A673 (cell line): Measurements from ENCODE around the gene CDH4. TPM values are rescaled to one million over a fixed set of nuclear protein-coding genes. Genes with fewer than 3 reads are reported as not detected.

ENCODE experiments used
- BruUV-seq: library from RNA; stranded (reverse); fragments of 400-500 nt; replicated peaks from 2 replicates; lab custom pipeline; 2021; lab: Mats Ljungman, UMichigan
- CTCF ChIA-PET: fragments of 300-600 bp; sonication (Branson Sonifier 250); formaldehyde crosslinking; loops from one replicate; lab custom pipeline; 2022; ENCODE audit warnings: antibody characterized with exemption; lab: Charles Lee
- POLR2A ChIA-PET: fragments of 300-600 bp; sonication (Branson Sonifier 250); formaldehyde crosslinking; loops from one replicate; lab custom pipeline; 2022; ENCODE audit warnings: antibody characterized with exemption; ENCODE audit not compliant: low non-redundant PET; lab: Charles Lee
- DNase-seq: peaks from one replicate; pipeline ENCODE4 v3.0.0-alpha.2; 2015; ENCODE audit warnings: low spot score
- H3K27ac ChIP-seq: fragments of 200-600 bp; sonication (generic); 2 replicates; pipeline ENCODE4 v1.5.1; 2016; ENCODE audit warnings: mixed run types, low read depth, mild to moderate bottlenecking, mixed read lengths, antibody characterized with exemption, low read length; ENCODE audit not compliant: poor library complexity, severe bottlenecking
- H3K27me3 ChIP-seq: fragments of 200-600 bp; sonication (generic); replicated peaks from 2 replicates; pipeline ENCODE4 v1.6.1; 2017; ENCODE audit warnings: mixed run types, low read depth, mild to moderate bottlenecking, mixed read lengths, antibody characterized with exemption, low read length; ENCODE audit not compliant: insufficient read depth, poor library complexity
- H3K36me3 ChIP-seq: fragments of 200-600 bp; sonication (generic); 2 replicates; pipeline ENCODE4 v1.6.1; 2016; ENCODE audit warnings: mixed run types, mild to moderate bottlenecking, mixed read lengths, antibody characterized with exemption, low read length; ENCODE audit not compliant: insufficient read depth, poor library complexity, severe bottlenecking
- H3K4me1 ChIP-seq: fragments of 200-600 bp; sonication (generic); 2 replicates; pipeline ENCODE4 v1.6.1; 2017; ENCODE audit warnings: mixed run types, mild to moderate bottlenecking, mixed read lengths, antibody characterized with exemption, low read length; ENCODE audit not compliant: insufficient read depth, poor library complexity, severe bottlenecking
- H3K4me3 ChIP-seq: fragments of 200-600 bp; sonication (generic); 2 replicates; pipeline ENCODE4 v1.5.1; 2016; ENCODE audit warnings: low read depth, mixed run types, mild to moderate bottlenecking, mixed read lengths, low read length; ENCODE audit not compliant: poor library complexity, severe bottlenecking
- H3K9me3 ChIP-seq: fragments of 200-600 bp; sonication (generic); 2 replicates; pipeline ENCODE4 v1.6.1; 2016; ENCODE audit warnings: mixed run types, low read depth, mild to moderate bottlenecking, mixed read lengths, antibody characterized with exemption, low read length; ENCODE audit not compliant: poor library complexity, severe bottlenecking
- CTCF ChIP-seq: fragments of 300-800, 200-600 bp; sonication (generic); conservative IDR thresholded peaks from 2 replicates; pipeline ENCODE4 v1.5.1; 2017; ENCODE audit warnings: low read depth, mild to moderate bottlenecking, antibody characterized with exemption, low read length, moderate library complexity, mixed read lengths
- EZH2 ChIP-seq: fragments of 200-600 bp; sonication (generic); IDR thresholded peaks from 2 replicates; pipeline ENCODE4 v1.6.1; 2017; ENCODE audit warnings: borderline replicate concordance, low read depth, mild to moderate bottlenecking, mixed read lengths, antibody characterized with exemption, low read length; ENCODE audit not compliant: poor library complexity, severe bottlenecking
- intact Hi-C: fragments of 100-400 bp; cut with micrococcal nuclease; formaldehyde crosslinking; loops from one replicate; pipeline ENCODE4 v1.10.0; 2022; ENCODE audit not compliant: unreplicated experiment
- total RNA-seq: library from RNA; stranded (reverse); gene quantifications from 2 replicates; pipeline ENCODE4 v1.2.3, GENCODE V29; 2021

Gene CDH4
- total RNA-seq, 1 experiment from 2014 or later = 8.3 TPM

DNA sequence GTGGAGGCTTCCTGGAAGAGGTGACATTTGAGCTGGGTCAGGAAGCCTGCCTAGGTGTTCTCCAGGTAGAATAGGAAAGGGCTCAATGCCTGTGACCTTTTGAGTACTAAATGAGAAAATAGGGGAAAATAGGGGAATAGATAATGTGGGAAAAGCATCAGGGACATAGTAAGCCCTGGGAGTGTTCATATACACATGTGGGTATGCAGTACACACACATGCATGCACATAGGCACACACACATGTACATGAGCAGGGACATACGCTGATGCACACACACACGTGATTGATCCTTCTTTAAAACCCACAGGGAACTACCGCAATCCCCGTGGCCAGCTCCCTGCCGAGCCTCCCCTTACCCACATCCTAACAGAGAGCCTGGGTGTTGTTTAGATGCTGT, 351.7 kb downstream of the CDH4 start:
- ChIA-PET POLR2A (no interaction called here), CTCF (no interaction called here)
- H3K4me3 ChIP-seq = no peak overlapping the region
- TF ChIP-seq CTCF (no peak), EZH2 (no peak)
- H3K36me3 ChIP-seq = no peaks in the 10 kb centered on the region
- no peaks in the 10 kb centered on the region for H3K4me1 ChIP-seq
- H3K27ac ChIP-seq = no peak overlapping the region
- intact Hi-C loops = no loop called here
- peaks cover 4% of the 10 kb centered on the region for H3K27me3 ChIP-seq
- peaks cover 7% of the 10 kb centered on the region for H3K9me3 ChIP-seq
- no peak for DNase-seq
- no TSS peak for BruUV-seq

- Histone ChIP-seq H3K4me1 (no peaks in the 10 kb centered on the region), H3K27ac (no peak overlapping the region), H3K4me3 (no peak overlapping the region), H3K36me3 (no peaks in the 10 kb centered on the region), H3K27me3 (peaks cover 4% of the 10 kb centered on the region), H3K9me3 (peaks cover 7% of the 10 kb centered on the region)
- ChIA-PET POLR2A (no interaction called here), CTCF (no interaction called here)
- TF ChIP-seq EZH2 (no peak), CTCF (no peak)
- no peak for DNase-seq
- intact Hi-C loops = no loop called here
- BruUV-seq = no TSS peak
Observed at GRCh38 chr20:61604549-61604948, 352.5 kb downstream of the CDH4 start.

DNA sequence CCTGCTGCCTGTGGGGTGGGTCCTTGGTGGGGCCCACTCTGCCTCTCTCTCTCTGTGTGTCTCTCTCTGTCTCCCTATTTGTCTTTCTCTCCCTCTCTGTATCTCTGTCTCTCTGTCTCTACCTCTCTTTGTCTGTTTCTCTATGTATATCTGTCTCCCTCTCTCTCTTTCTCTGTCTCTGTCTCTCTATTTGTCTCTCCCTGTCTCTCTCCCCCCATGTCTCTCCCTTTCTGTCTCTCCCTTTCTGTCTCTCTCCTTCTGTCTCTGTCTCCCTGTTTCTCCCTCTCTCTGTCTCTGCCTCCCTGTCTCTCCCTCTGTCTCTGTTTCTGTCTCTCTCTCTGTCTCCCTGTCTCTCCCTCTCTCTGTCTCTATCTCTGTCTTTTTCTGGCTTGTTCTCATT, 353.2 kb downstream of the CDH4 start:
- peaks cover 7% of the 10 kb centered on the region for H3K9me3 ChIP-seq
- POLR2A ChIA-PET = no interaction called here
- BruUV-seq = no TSS peak
- no peak overlapping the region for H3K4me3 ChIP-seq
- peaks cover 4% of the 10 kb centered on the region for H3K27me3 ChIP-seq
- DNase-seq = no peak
- H3K27ac ChIP-seq = no peak overlapping the region
- H3K4me1 ChIP-seq = no peaks in the 10 kb centered on the region
- no peaks in the 10 kb centered on the region for H3K36me3 ChIP-seq
- TF ChIP-seq EZH2 (no peak), CTCF (no peak)
- CTCF ChIA-PET = no interaction called here
- intact Hi-C loops = no loop called here
